GM12878 (cell line): ENCODE measurements around the gene EIF4ENIF1. TPM values are rescaled to one million over a fixed set of nuclear protein-coding genes. Genes with fewer than 3 reads are reported as not detected.

Experiments
- CBX5 ChIP-seq: sonication (generic); IDR thresholded peaks from 2 replicates; pipeline ENCODE4 v1.6.1; 2016; ENCODE audit warnings: low read depth, moderate library complexity, mild to moderate bottlenecking, inconsistent platforms
- CHD4 ChIP-seq: fragments of 200-600 bp; sonication (generic); IDR thresholded peaks from 2 replicates; pipeline ENCODE4 v1.6.1; 2016; ENCODE audit warnings: mild to moderate bottlenecking
- DPF2 ChIP-seq: fragments of 450-650 bp; IDR thresholded peaks from 2 replicates; pipeline ENCODE4 v1.6.1; 2017; ENCODE audit warnings: mild to moderate bottlenecking
- EGR1 ChIP-seq, 2 experiments: IDR thresholded peaks; 1 replicate in 1 of 2; 2 replicates in 1 of 2; pipeline ENCODE4 v1.6.1; 2011 to 2012; ENCODE audit warnings: low read depth in 2 of 2, low read length in 2 of 2, borderline replicate concordance in 1 of 2, mild to moderate bottlenecking in 1 of 2, moderate library complexity in 1 of 2
- ETV6 ChIP-seq, 2 experiments: fragments of 450-650 bp in 1 of 2; IDR thresholded peaks in 1 of 2; conservative IDR thresholded peaks in 1 of 2; 2 replicates each; pipeline ENCODE4 v1.6.1; 2014; ENCODE audit warnings: antibody characterized with exemption in 1 of 2, borderline replicate concordance in 1 of 2, low read depth in 1 of 2, mild to moderate bottlenecking in 1 of 2, moderate library complexity in 1 of 2
- EZH2 ChIP-seq: IDR thresholded peaks from 2 replicates; pipeline ENCODE4 v1.6.1; 2012; ENCODE audit warnings: low read depth, mild to moderate bottlenecking, control low read depth, inconsistent platforms, low read length, borderline replicate concordance; ENCODE audit not compliant: control insufficient read depth
- IKZF1 ChIP-seq: fragments of 450-650 bp; conservative IDR thresholded peaks from 2 replicates; pipeline ENCODE4 v1.6.1; 2017; ENCODE audit warnings: antibody characterized with exemption, mild to moderate bottlenecking
- IKZF2 ChIP-seq, 2 experiments: fragments of 450-650 bp; IDR thresholded peaks; 2 replicates each; pipeline ENCODE4 v1.6.1; 2017; ENCODE audit warnings: mild to moderate bottlenecking in 2 of 2, moderate library complexity in 2 of 2
- KDM1A ChIP-seq: fragments of 200-600 bp; sonication (generic); IDR thresholded peaks from 2 replicates; pipeline ENCODE4 v1.6.1; 2016; ENCODE audit warnings: borderline replicate concordance
- MYB ChIP-seq: fragments of 150-350 bp; IDR thresholded peaks from 2 replicates; pipeline ENCODE4 v1.6.1; 2014; ENCODE audit warnings: mild to moderate bottlenecking, low read depth, low read length, borderline replicate concordance
- NFXL1 ChIP-seq: fragments of 450-650 bp; IDR thresholded peaks from 2 replicates; pipeline ENCODE4 v1.6.1; 2017; ENCODE audit warnings: antibody characterized with exemption, mild to moderate bottlenecking, borderline replicate concordance
- NRF1 ChIP-seq: conservative IDR thresholded peaks from 2 replicates; pipeline ENCODE4 v1.6.1; 2011; ENCODE audit warnings: mild to moderate bottlenecking, low read depth, low read length, improper control_type of control experiment
- PAX8 ChIP-seq: fragments of 450-650 bp; IDR thresholded peaks from 2 replicates; pipeline ENCODE4 v1.6.1; 2017; ENCODE audit warnings: mild to moderate bottlenecking, moderate library complexity
- PML ChIP-seq: IDR thresholded peaks from 2 replicates; pipeline ENCODE4 v1.6.1; 2012; ENCODE audit warnings: low read length, inconsistent platforms
- POLR2AphosphoS2 ChIP-seq: IDR thresholded peaks from 2 replicates; pipeline ENCODE4 v1.6.1; 2011; ENCODE audit warnings: low read depth, mild to moderate bottlenecking, low read length, improper control_type of control experiment, moderate library complexity
- RAD21 ChIP-seq: IDR thresholded peaks from 2 replicates; pipeline ENCODE4 v1.6.1; 2011; ENCODE audit warnings: mild to moderate bottlenecking, low read depth, low read length, moderate library complexity; ENCODE audit not compliant: insufficient read depth
- SMAD5 ChIP-seq: IDR thresholded peaks from 2 replicates; pipeline ENCODE4 v1.6.1; 2016; ENCODE audit warnings: antibody characterized with exemption, low read depth
- SMARCA5 ChIP-seq: fragments of 450-650 bp; IDR thresholded peaks from 2 replicates; pipeline ENCODE4 v1.6.1; 2017; ENCODE audit warnings: mild to moderate bottlenecking
- SP1 ChIP-seq: IDR thresholded peaks from one replicate; pipeline ENCODE4 v1.6.1; 2011; ENCODE audit warnings: low read depth, low read length
- TAF1 ChIP-seq: IDR thresholded peaks from 2 replicates; pipeline ENCODE4 v1.6.1; 2011; ENCODE audit warnings: mild to moderate bottlenecking, low read depth, low read length, borderline replicate concordance
- TARDBP ChIP-seq: IDR thresholded peaks from 2 replicates; pipeline ENCODE4 v1.6.1; 2016; ENCODE audit warnings: borderline replicate concordance
- YY1 ChIP-seq: IDR thresholded peaks from 2 replicates; pipeline ENCODE4 v1.6.1; 2011; ENCODE audit warnings: low read depth, mild to moderate bottlenecking, low read length
- ZNF207 ChIP-seq: fragments of 450-650 bp; IDR thresholded peaks from 2 replicates; pipeline ENCODE4 v1.6.1; 2014; ENCODE audit warnings: antibody characterized with exemption, mild to moderate bottlenecking, borderline replicate concordance
- ZNF24 ChIP-seq: fragments of 450-650 bp; IDR thresholded peaks from 2 replicates; pipeline ENCODE4 v1.6.1; 2017; ENCODE audit warnings: antibody characterized with exemption, mild to moderate bottlenecking
- ZNF622 ChIP-seq: fragments of 450-650 bp; IDR thresholded peaks from 2 replicates; pipeline ENCODE4 v1.6.1; 2017; ENCODE audit warnings: mild to moderate bottlenecking, inconsistent platforms
- ZZZ3 ChIP-seq: IDR thresholded peaks from 2 replicates; pipeline ENCODE4 v1.6.1; 2011; ENCODE audit warnings: low read depth; ENCODE audit not compliant: control insufficient read depth, insufficient read length
- polyA plus RNA-seq, 11 experiments: library from polyadenylated mRNA; depleted of rRNA in 4 of 11; unstranded in 6 of 11; stranded (reverse) in 5 of 11; fragments of >200 nt; fragmentation: Nextera tagmentation in 4 of 11; fragmentation: Illumina TruSeq in 1 of 11; extraction: Ambion mirVana in 4 of 11; extraction: Trizol in 1 of 11; gene quantifications; 1 replicate in 1 of 11; 2 replicates in 10 of 11; pipeline versions ENCODE4 v1.2.1 to v1.2.3, GENCODE V29; 2011 to 2016; ENCODE audit warnings: inconsistent platforms in 2 of 11, missing spikeins in 2 of 11, low read depth in 1 of 11
- total RNA-seq, 4 experiments: library from RNA; depleted of rRNA in 3 of 4; stranded (reverse); fragments of >200 nt in 3 of 4; fragmentation: Illumina TruSeq in 1 of 4; extraction: Trizol in 1 of 4; gene quantifications; 2 replicates each; pipeline versions ENCODE4 v1.2.1 to v1.2.3, GENCODE V29; 2013 to 2021
- TF ChIP-seq, protein P1 (sequence below): fragments of 450-650 bp; IDR thresholded peaks from 2 replicates; pipeline ENCODE4 v1.6.1; 2017; ENCODE audit warnings: low read depth, mild to moderate bottlenecking, moderate library complexity
- TF ChIP-seq, protein P2 (sequence below): fragments of 450-650 bp; IDR thresholded peaks from 2 replicates; pipeline ENCODE4 v1.6.1; 2016; ENCODE audit warnings: mild to moderate bottlenecking
- TF ChIP-seq, protein P3 (sequence below): IDR thresholded peaks from 2 replicates; pipeline ENCODE4 v1.6.1; 2012; ENCODE audit warnings: low read depth, low read length, improper control_type of control experiment

Gene EIF4ENIF1
- total and polyA plus RNA-seq, 10 of the 15 experiments (the other 5 are each of a cell fraction or from before 2014, with no cell fraction given), result 4.4 to 43.7 (median 24.4) TPM

DNA sequence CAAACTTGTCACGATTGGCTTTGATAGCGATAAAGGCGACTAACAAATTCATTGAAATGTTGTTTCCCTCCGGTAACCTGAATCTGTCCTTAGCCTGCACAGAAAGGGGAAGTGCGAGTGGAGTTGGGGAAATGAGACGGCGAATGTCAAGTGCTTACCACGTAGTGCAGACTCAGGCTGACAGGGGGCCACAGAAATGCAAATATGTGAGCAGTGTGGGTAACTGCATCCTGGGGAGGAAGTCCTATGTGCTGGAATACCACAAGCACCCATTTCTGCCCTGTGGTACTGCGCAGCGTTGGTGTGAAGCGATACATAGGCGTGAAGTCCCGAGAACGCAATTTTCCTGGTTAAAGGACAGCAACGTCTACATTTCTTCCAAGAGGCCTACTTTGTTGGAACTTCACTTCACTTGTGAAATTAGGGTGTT is 869 bp upstream of the EIF4ENIF1 start (continued):
- TF ChIP-seq YY1 (peak; percentile 36; the same call in 1 of the 2 replicates), ZNF622 (no peak), SP1 (peak; percentile 73), IKZF1 (peak; percentile 97), IKZF2 (IDR thresholded peaks at IDR 0.05) (peak; percentile 99), EGR1 (IDR thresholded peaks at IDR 0.05; ENCODE audit: borderline replicate concordance in 1 of 2, low read depth in 2 of 2, low read length in 2 of 2) (peak in 1 of 2 experiments; percentile 35; a peak in 1 of 3 replicates), CHD4 (no peak), POLR2AphosphoS2 (peak; percentile 88), MYB (no peak), SMARCA5 (no peak), ZZZ3 (no peak), ETV6 (conservative IDR thresholded peaks at IDR 0.05 in 1 of 2, IDR thresholded peaks at IDR 0.05 in 1 of 2; ENCODE audit: borderline replicate concordance in 1 of 2, low read depth in 1 of 2) (peak in 1 of 2 experiments; percentile 80; a peak in 2 of 4 replicates), TARDBP (no peak), NFXL1 (no peak), ZNF207 (0 out of 2 replicates have a peak, but pooled peaks have one; percentile 29), DPF2 (peak; percentile 52; the same call in 1 of the 2 replicates), NRF1 (0 out of 2 replicates have a peak, but pooled peaks have one; percentile 1), TAF1 (peak; percentile 89), ZNF24 (peak; percentile 35), PAX8 (no peak), EZH2 (no peak), KDM1A (no peak), CBX5 (0 out of 2 replicates have a peak, but pooled peaks have one; percentile 17), PML (peak; percentile 94), RAD21 (0 out of 2 replicates have a peak, but pooled peaks have one; percentile 20), SMAD5 (peak; percentile 85; the same call in 1 of the 2 replicates)
- TF ChIP-seq, protein P1, sequence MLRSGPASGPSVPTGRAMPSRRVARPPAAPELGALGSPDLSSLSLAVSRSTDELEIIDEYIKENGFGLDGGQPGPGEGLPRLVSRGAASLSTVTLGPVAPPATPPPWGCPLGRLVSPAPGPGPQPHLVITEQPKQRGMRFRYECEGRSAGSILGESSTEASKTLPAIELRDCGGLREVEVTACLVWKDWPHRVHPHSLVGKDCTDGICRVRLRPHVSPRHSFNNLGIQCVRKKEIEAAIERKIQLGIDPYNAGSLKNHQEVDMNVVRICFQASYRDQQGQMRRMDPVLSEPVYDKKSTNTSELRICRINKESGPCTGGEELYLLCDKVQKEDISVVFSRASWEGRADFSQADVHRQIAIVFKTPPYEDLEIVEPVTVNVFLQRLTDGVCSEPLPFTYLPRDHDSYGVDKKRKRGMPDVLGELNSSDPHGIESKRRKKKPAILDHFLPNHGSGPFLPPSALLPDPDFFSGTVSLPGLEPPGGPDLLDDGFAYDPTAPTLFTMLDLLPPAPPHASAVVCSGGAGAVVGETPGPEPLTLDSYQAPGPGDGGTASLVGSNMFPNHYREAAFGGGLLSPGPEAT, result peak; percentile 95
- TF ChIP-seq, protein P2, sequence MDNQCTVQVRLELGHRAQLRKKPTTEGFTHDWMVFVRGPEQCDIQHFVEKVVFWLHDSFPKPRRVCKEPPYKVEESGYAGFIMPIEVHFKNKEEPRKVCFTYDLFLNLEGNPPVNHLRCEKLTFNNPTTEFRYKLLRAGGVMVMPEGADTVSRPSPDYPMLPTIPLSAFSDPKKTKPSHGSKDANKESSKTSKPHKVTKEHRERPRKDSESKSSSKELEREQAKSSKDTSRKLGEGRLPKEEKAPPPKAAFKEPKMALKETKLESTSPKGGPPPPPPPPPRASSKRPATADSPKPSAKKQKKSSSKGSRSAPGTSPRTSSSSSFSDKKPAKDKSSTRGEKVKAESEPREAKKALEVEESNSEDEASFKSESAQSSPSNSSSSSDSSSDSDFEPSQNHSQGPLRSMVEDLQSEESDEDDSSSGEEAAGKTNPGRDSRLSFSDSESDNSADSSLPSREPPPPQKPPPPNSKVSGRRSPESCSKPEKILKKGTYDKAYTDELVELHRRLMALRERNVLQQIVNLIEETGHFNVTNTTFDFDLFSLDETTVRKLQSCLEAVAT, result peak; percentile 96
- TF ChIP-seq, protein P3, sequence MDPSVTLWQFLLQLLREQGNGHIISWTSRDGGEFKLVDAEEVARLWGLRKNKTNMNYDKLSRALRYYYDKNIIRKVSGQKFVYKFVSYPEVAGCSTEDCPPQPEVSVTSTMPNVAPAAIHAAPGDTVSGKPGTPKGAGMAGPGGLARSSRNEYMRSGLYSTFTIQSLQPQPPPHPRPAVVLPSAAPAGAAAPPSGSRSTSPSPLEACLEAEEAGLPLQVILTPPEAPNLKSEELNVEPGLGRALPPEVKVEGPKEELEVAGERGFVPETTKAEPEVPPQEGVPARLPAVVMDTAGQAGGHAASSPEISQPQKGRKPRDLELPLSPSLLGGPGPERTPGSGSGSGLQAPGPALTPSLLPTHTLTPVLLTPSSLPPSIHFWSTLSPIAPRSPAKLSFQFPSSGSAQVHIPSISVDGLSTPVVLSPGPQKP, result 0 out of 2 replicates have a peak, but pooled peaks have one; percentile 36
